Liver (tissue), 9 donors: ENCODE results near the gene NIF3L1. TPM values are rescaled to one million over a fixed set of nuclear protein-coding genes. Genes with fewer than 3 reads are reported as not detected.

Experiments
- DNase-seq: peaks from one replicate; pipeline ENCODE4 v3.0.0-alpha.2; 2017; ENCODE audit warnings: low spot score
- H3K27ac ChIP-seq, 2 donors: one replicate each; pipeline ENCODE4 v1.7.0; 2013; ENCODE audit warnings: inconsistent platforms in 2 of 2, low read length in 2 of 2, control low read depth in 1 of 2, low read depth in 1 of 2, mild to moderate bottlenecking in 1 of 2
- H3K27me3 ChIP-seq, 4 donors: one replicate each; pipeline versions ENCODE4 v1.6.1 to v1.7.0; 2013; ENCODE audit warnings: low read length in 3 of 4, inconsistent platforms in 1 of 4, mild to moderate bottlenecking in 1 of 4, moderate library complexity in 1 of 4; ENCODE audit not compliant: control insufficient read depth in 4 of 4, insufficient read depth in 4 of 4
- H3K36me3 ChIP-seq, 4 donors: one replicate each; pipeline versions ENCODE4 v1.6.1 to v1.7.0; 2013; ENCODE audit warnings: low read length in 3 of 4, mild to moderate bottlenecking in 3 of 4, low read depth in 1 of 4, moderate library complexity in 1 of 4; ENCODE audit not compliant: control insufficient read depth in 4 of 4, insufficient read depth in 3 of 4
- H3K4me1 ChIP-seq, 4 donors: one replicate each; pipeline versions ENCODE4 v1.6.1 to v1.7.0; 2013; ENCODE audit warnings: low read length in 3 of 4, mild to moderate bottlenecking in 3 of 4, moderate library complexity in 1 of 4; ENCODE audit not compliant: control insufficient read depth in 4 of 4, insufficient read depth in 4 of 4
- H3K4me3 ChIP-seq, 3 donors: one replicate each; pipeline versions ENCODE4 v1.6.1 to v1.7.0; 2013; ENCODE audit warnings: low read length in 3 of 3, control low read depth in 1 of 3, low read depth in 1 of 3, mild to moderate bottlenecking in 1 of 3
- H3K9ac ChIP-seq, 2 donors: one replicate each; pipeline ENCODE4 v1.7.0; 2013; ENCODE audit warnings: low read length in 2 of 2, mild to moderate bottlenecking in 2 of 2, moderate library complexity in 2 of 2, control low read depth in 1 of 2, low read depth in 1 of 2
- H3K9me3 ChIP-seq, 4 donors: one replicate each; pipeline versions ENCODE4 v1.6.1 to v1.7.0; 2013; ENCODE audit warnings: low read length in 3 of 4; ENCODE audit not compliant: control insufficient read depth in 4 of 4
- ATF3 ChIP-seq: IDR thresholded peaks from 2 replicates; pipeline ENCODE4 v1.6.1; 2016; ENCODE audit warnings: antibody characterized with exemption
- CTCF ChIP-seq: fragments of 150-350 bp; IDR thresholded peaks from 2 replicates; pipeline ENCODE4 v1.5.1; 2017; ENCODE audit warnings: improper control_type of control experiment, low read depth, low read length; ENCODE audit not compliant: missing input control
- EGR1 ChIP-seq, 2 donors: IDR thresholded peaks; 2 replicates each; pipeline ENCODE4 v1.6.1; 2016 to 2018; ENCODE audit warnings: antibody characterized with exemption in 2 of 2, low read depth in 2 of 2
- FOXA1 ChIP-seq: IDR thresholded peaks from 2 replicates; pipeline ENCODE4 v1.6.1; 2016; ENCODE audit warnings: antibody characterized with exemption
- FOXA2 ChIP-seq: IDR thresholded peaks from 2 replicates; pipeline ENCODE4 v1.6.1; 2016; ENCODE audit warnings: antibody characterized with exemption
- GABPA ChIP-seq, 2 donors: IDR thresholded peaks in 1 of 2; conservative IDR thresholded peaks in 1 of 2; 2 replicates each; pipeline ENCODE4 v1.6.1; 2016; ENCODE audit warnings: antibody characterized with exemption in 2 of 2, mild to moderate bottlenecking in 1 of 2, moderate library complexity in 1 of 2
- JUND ChIP-seq, 2 donors: IDR thresholded peaks; 2 replicates each; pipeline ENCODE4 v1.6.1; 2016; ENCODE audit warnings: antibody characterized with exemption in 2 of 2
- MAX ChIP-seq: IDR thresholded peaks from 2 replicates; pipeline ENCODE4 v1.6.1; 2016; ENCODE audit warnings: antibody characterized with exemption
- RAD21 ChIP-seq, 2 donors: IDR thresholded peaks; 2 replicates each; pipeline ENCODE4 v1.6.1; 2016; ENCODE audit warnings: antibody characterized with exemption in 2 of 2, mild to moderate bottlenecking in 2 of 2
- RXRA ChIP-seq, 2 donors: IDR thresholded peaks; 2 replicates each; pipeline ENCODE4 v1.6.1; 2017 to 2018; ENCODE audit warnings: antibody characterized with exemption in 2 of 2, mild to moderate bottlenecking in 1 of 2
- SP1 ChIP-seq: IDR thresholded peaks from 2 replicates; pipeline ENCODE4 v1.6.1; 2018; ENCODE audit warnings: antibody characterized with exemption, mild to moderate bottlenecking
- TAF1 ChIP-seq: conservative IDR thresholded peaks from 2 replicates; pipeline ENCODE4 v1.6.1; 2016; ENCODE audit warnings: antibody characterized with exemption, mild to moderate bottlenecking
- YY1 ChIP-seq: IDR thresholded peaks from 2 replicates; pipeline ENCODE4 v1.6.1; 2016; ENCODE audit warnings: antibody characterized with exemption, mild to moderate bottlenecking
- ZBTB33 ChIP-seq: IDR thresholded peaks from 2 replicates; pipeline ENCODE4 v1.6.1; 2016; ENCODE audit warnings: antibody characterized with exemption
- WGBS: extraction: QIAGEN DNeasy Blood & Tissue Kit; methylation state at CpG from one replicate; pipeline ENCODE4 v1.1.7; 2013; 5-methylcytosine and 5-hydroxymethylcytosine counted together
- polyA plus RNA-seq, 2 donors: library from polyadenylated mRNA; stranded (reverse) in 1 of 2; unstranded in 1 of 2; fragments of 200-250 nt in 1 of 2; fragments of >200 nt in 1 of 2; fragmentation: Nextera tagmentation in 1 of 2; extraction: Ambion mirVana in 1 of 2; gene quantifications; one replicate each; pipeline versions ENCODE4 v1.2.1 to v1.2.3, GENCODE V29; 2013 to 2015
- total RNA-seq, 2 donors: library from RNA; depleted of rRNA; stranded (reverse); fragments of >200 nt; gene quantifications; one replicate each; pipeline ENCODE4 v1.2.3, GENCODE V29; 2014
- donor health status: healthy.
- donor health status: healthy.
- donor health status: healthy.
- donor health status: healthy.
- donor health status: healthy.

Gene NIF3L1
- total and polyA plus RNA-seq, 4 donors = 13.2 to 20.7 (median 16.5) TPM

- H3K4me3 ChIP-seq = no peak overlapping the region
- H3K9ac ChIP-seq = no peak overlapping the region
- TF ChIP-seq ATF3 (no peak), SP1 (no peak), RXRA (IDR thresholded peaks at IDR 0.05) (no peak), GABPA (IDR thresholded peaks at IDR 0.05 in 1 of 2, conservative IDR thresholded peaks at IDR 0.05 in 1 of 2) (no peak), EGR1 (IDR thresholded peaks at IDR 0.05; ENCODE audit: low read depth in 2 of 2) (no peak), YY1 (no peak), CTCF (peak; percentile 64), RAD21 (IDR thresholded peaks at IDR 0.05) (peak; percentile 93 to 94)
- H3K4me1 ChIP-seq = no peaks in the 10 kb centered on the region
- peaks cover 3 to 18% (median 8%) of the 10 kb centered on the region in 4 donors for H3K36me3 ChIP-seq
- no peak overlapping the region for H3K27ac ChIP-seq
- no peaks in the 10 kb centered on the region for H3K27me3 ChIP-seq
- 44% methylated on average over 2 of the region's 2 CpGs for WGBS
- no peaks in the 10 kb centered on the region for H3K9me3 ChIP-seq
- peak; percentile 77 for DNase-seq
Observed at GRCh38 chr2:200905618-200906296, 16.6 kb downstream of the NIF3L1 start.

- no peak overlapping the region for H3K27ac ChIP-seq
- no peak overlapping the region for H3K4me3 ChIP-seq
- DNase-seq = no peak
- H3K4me1 ChIP-seq = no peaks in the 10 kb centered on the region
- 95% methylated on average over 4 of the region's 4 CpGs for whole genome bisulfite sequencing
- peaks cover 9 to 47% (median 26%) of the 10 kb centered on the region in 4 donors for H3K36me3 ChIP-seq
- TF ChIP-seq TAF1 (no peak), FOXA2 (no peak), EGR1 (IDR thresholded peaks at IDR 0.05; ENCODE audit: low read depth in 2 of 2) (no peak), GABPA (IDR thresholded peaks at IDR 0.05 in 1 of 2, conservative IDR thresholded peaks at IDR 0.05 in 1 of 2) (no peak), ZBTB33 (no peak), MAX (no peak), JUND (IDR thresholded peaks at IDR 0.05) (no peak), FOXA1 (no peak)
- no peak overlapping the region for H3K9ac ChIP-seq
- no peaks in the 10 kb centered on the region for H3K27me3 ChIP-seq
- H3K9me3 ChIP-seq = no peaks in the 10 kb centered on the region
Observed at GRCh38 chr2:200909958-200910357, 20.8 kb downstream of the NIF3L1 start.

- no peak for DNase-seq
- no peaks in the 10 kb centered on the region for H3K4me1 ChIP-seq
- H3K36me3 ChIP-seq = peaks cover 8 to 60% (median 36%) of the 10 kb centered on the region in 4 donors
Observed at GRCh38 chr2:200913654-200914053, 24.5 kb downstream of the NIF3L1 start.

More at GRCh38 chr2:200913654-200914053, 24.5 kb downstream of the NIF3L1 start:
- Histone ChIP-seq H3K27ac (no peak overlapping the region), H3K9ac (no peak overlapping the region), H3K4me3 (no peak overlapping the region), H3K27me3 (no peaks in the 10 kb centered on the region), H3K9me3 (no peaks in the 10 kb centered on the region)
- TF ChIP-seq FOXA2 = no peak
